HUES48 (cell line): Measurements from ENCODE around the gene AARS2.
"Not testable (repeated sequence)": the region's sequence is repeated elsewhere in the genome, so short reads cannot be mapped to it uniquely, and the experiment has no call there.

Experiments
- H3K27ac ChIP-seq: one replicate; pipeline ENCODE4 v1.7.0; 2013; ENCODE audit warnings: low read depth, low read length, inconsistent platforms
- H3K27me3 ChIP-seq: 2 replicates; pipeline ENCODE4 v1.6.1; 2013; ENCODE audit warnings: mild to moderate bottlenecking, low read length; ENCODE audit not compliant: control insufficient read depth, insufficient read depth
- H3K36me3 ChIP-seq: 2 replicates; pipeline ENCODE4 v1.6.1; 2013; ENCODE audit warnings: low read length; ENCODE audit not compliant: control insufficient read depth, insufficient read depth
- H3K4me1 ChIP-seq: 2 replicates; pipeline ENCODE4 v1.6.1; 2013; ENCODE audit warnings: mild to moderate bottlenecking, low read length; ENCODE audit not compliant: control insufficient read depth, insufficient read depth
- H3K4me3 ChIP-seq: 2 replicates; pipeline ENCODE4 v1.5.1; 2013; ENCODE audit warnings: mild to moderate bottlenecking, low read depth, low read length
- H3K9ac ChIP-seq: 2 replicates; pipeline ENCODE4 v1.6.1; 2013; ENCODE audit warnings: mild to moderate bottlenecking, low read depth, low read length, moderate library complexity
- H3K9me3 ChIP-seq: 2 replicates; pipeline ENCODE4 v1.6.1; 2013; ENCODE audit warnings: low read length; ENCODE audit not compliant: control insufficient read depth, insufficient read depth

The AARS2 gene

DNA sequence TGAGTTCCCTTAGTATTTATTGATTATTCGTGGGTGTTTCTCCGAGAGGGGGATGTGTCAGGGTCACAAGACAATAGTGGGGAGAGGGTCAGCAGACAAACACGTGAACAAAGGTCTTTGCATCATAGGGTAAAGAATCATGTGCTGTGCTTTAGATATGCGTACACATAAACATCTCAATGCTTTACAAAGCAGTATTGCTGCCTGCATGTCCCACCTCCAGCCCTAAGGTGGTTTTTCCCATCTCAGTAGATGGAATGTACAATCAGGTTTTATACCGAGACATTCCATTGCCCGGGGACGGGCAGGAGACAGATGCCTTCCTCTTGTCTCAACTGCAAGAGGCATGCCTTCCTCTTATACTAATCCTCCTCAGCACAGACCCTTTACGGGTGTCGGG is 15.1 kb upstream of the AARS2 start:
- H3K4me3 ChIP-seq, H3K27ac ChIP-seq, H3K9ac ChIP-seq, H3K9me3 ChIP-seq, H3K27me3 ChIP-seq, H3K4me1 ChIP-seq, H3K36me3 ChIP-seq: not testable (repeated sequence)

DNA sequence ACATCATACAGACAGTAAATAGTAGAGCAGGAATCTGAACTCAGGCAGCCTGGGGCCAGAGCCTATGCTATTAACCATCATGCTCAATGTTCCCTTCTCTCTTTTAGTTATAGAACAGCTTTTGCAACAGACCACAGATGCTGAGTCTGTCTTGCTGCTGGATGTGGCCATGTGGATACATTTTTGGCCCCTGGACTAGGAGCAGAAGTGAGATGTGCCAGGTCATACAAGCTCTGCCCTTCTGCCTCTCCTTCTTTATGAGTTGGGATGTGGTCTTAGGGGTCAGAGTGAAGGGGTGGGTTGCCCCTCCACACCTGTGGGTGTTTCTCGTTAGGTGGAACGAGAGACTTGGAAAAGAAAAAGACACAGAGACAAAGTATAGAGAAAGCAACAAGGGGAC is 14.6 kb upstream of the AARS2 start:
- no peaks in the 10 kb centered on the region for H3K9me3 ChIP-seq
- H3K4me1 ChIP-seq = peaks cover 9% of the 10 kb centered on the region
- no peaks in the 10 kb centered on the region for H3K36me3 ChIP-seq
- H3K4me3 ChIP-seq = no peak overlapping the region
- H3K27ac ChIP-seq = no peak overlapping the region
- H3K9ac ChIP-seq = no peak overlapping the region
- 0 out of 2 replicates have a peak, but pooled peaks cover 5% of the 10 kb centered on the region for H3K27me3 ChIP-seq

DNA sequence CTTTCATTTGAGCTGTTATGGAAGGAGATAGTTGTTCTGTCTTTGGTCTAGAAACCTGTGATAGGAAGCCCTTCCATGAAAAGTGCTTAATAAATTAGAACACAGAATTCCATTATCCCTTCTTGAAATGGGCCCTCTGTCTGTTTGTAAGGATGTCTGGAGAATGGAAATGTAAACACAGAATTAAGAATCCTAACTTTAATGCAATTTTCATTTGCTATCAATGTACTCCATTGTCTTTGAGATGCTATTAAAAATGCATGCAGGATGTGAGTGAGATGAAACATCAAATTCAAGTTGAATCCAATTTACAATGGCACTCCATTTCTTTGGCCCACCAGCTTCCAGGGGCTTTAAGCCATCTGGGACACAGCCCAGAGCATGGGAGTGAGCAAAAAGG is 13.9 kb upstream of the AARS2 start:
- no peaks in the 10 kb centered on the region for H3K9me3 ChIP-seq
- H3K4me3 ChIP-seq = no peak overlapping the region
- H3K36me3 ChIP-seq = no peaks in the 10 kb centered on the region
- peaks cover 9% of the 10 kb centered on the region for H3K4me1 ChIP-seq
- H3K9ac ChIP-seq = no peak overlapping the region
- H3K27me3 ChIP-seq = 0 out of 2 replicates have a peak, but pooled peaks cover 5% of the 10 kb centered on the region
- H3K27ac ChIP-seq = no peak overlapping the region

DNA sequence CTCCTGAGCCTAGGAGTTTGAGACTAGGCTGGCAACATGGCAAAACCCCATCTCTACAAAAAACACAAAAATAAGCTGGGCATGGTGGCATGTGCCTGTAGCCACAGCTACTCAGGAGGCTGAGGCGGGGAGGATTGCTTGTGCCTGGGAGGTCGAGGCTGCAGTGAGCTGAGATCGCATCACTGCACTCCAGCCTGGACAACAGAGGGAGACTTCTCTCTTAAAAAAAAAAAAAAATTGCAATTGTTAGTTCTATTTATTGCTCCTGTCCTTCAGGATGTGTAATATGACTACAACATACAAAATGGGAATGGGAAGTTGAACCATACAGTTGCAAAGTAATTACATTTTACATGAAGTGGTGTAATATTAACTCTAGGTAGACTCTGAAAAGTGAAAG is 8.1 kb upstream of the AARS2 start:
- no peak overlapping the region for H3K4me3 ChIP-seq
- H3K36me3 ChIP-seq = no peaks in the 10 kb centered on the region
- no peak overlapping the region for H3K27ac ChIP-seq
- no peaks in the 10 kb centered on the region for H3K27me3 ChIP-seq
- H3K9ac ChIP-seq = no peak overlapping the region
- no peaks in the 10 kb centered on the region for H3K4me1 ChIP-seq
- H3K9me3 ChIP-seq = no peaks in the 10 kb centered on the region

DNA sequence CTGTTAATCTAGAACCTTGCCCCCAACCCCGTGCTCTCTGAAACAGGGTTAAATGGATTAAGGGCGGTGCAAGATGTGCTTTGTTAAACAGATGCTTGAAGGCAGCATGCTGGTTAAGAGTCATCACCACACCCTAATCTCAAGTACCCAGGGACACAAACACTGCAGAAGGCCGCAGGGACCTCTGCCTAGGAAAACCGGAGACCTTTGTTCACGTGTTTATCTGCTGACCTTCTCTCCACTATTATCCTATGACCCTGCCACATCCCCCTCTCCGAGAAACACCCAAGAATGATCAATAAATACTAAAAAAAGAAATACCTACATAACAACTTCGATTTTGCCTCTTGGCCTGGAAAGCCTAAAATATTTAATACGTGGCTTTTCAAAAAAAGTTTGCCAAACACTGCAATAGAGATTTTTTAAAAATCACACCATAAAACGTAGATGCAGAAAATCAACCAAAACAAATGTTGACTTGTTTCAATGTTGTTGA is 4.0 kb upstream of the AARS2 start:
- H3K27ac ChIP-seq, H3K9me3 ChIP-seq, H3K27me3 ChIP-seq, H3K4me3 ChIP-seq, H3K4me1 ChIP-seq, H3K36me3 ChIP-seq, H3K9ac ChIP-seq: not testable (repeated sequence)

DNA sequence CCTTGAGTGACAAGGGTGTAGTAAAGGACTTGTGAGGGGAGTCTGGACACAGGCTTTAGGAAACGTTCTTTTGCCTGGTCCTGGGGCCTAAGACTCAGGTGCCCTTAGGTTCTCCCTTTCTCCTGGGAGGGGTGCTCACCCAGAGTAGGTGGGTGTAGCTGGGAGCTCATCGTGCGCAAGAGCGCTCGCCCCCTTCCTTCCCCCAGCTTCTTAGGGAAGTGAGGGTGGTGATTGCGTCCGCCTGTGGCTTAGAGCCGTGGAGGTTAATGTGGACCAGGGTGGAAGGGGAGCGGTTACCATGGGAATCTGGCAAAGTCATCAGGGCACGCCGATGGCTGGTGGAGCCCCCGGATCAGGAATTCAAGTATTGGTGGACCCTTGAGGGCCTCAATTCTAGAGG is 3.3 kb upstream of the AARS2 start:
- H3K9ac ChIP-seq = no peak overlapping the region
- H3K4me1 ChIP-seq = peaks cover 7% of the 10 kb centered on the region
- no peak overlapping the region for H3K27ac ChIP-seq
- no peaks in the 10 kb centered on the region for H3K27me3 ChIP-seq
- H3K36me3 ChIP-seq = peaks cover 8% of the 10 kb centered on the region
- no peak overlapping the region for H3K4me3 ChIP-seq
- no peaks in the 10 kb centered on the region for H3K9me3 ChIP-seq

DNA sequence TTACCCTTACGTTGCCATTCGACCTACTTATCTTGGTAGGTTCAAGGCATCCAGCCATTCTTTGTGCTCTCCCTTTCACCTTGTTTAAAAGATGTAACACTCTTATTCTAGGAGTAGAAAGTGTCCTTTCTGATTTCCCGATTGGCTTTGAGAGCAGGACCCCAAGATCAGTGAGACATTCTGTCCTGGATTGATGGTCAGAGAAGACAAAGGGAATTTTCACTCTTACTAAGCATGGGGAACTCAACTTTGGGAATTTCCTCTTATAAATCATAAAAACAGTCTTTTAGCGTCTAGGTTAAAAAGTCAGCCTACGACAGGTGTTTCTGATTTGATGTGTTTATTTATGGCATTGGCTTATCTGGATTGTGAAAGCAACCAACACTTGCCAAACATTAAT is 2.8 kb upstream of the AARS2 start:
- no peak overlapping the region for H3K27ac ChIP-seq
- H3K27me3 ChIP-seq = no peaks in the 10 kb centered on the region

DNA sequence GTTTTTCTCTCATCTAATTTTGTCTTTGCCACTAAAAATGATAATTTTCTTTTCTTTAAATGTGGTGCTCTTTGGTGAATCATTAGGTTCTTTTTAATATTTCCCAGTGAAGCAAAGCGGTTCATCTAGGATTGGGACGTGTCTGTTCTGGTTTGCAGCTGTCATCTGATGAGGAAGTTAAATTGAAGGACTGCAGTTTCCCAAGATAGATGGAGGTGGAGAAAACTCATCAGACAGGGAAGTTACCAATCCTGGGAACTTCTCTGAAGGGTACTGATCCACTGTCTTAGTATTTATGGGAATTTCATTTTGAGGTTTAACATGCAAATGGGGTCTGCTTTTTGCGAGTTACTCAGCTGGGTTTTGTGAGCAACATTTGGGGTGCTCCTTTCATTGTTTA is 2.4 kb upstream of the AARS2 start:
- Histone ChIP-seq H3K27ac (no peak overlapping the region), H3K4me1 (peaks cover 7% of the 10 kb centered on the region), H3K9ac (no peak overlapping the region), H3K36me3 (peaks cover 17% of the 10 kb centered on the region), H3K27me3 (no peaks in the 10 kb centered on the region), H3K4me3 (no peak overlapping the region), H3K9me3 (no peaks in the 10 kb centered on the region)

More for the DNA sequence above, 2.8 kb upstream of the AARS2 start:
- H3K4me3 ChIP-seq = no peak overlapping the region
- H3K9ac ChIP-seq = no peak overlapping the region
- no peaks in the 10 kb centered on the region for H3K9me3 ChIP-seq
- H3K4me1 ChIP-seq = peaks cover 7% of the 10 kb centered on the region
- H3K36me3 ChIP-seq = peaks cover 13% of the 10 kb centered on the region

DNA sequence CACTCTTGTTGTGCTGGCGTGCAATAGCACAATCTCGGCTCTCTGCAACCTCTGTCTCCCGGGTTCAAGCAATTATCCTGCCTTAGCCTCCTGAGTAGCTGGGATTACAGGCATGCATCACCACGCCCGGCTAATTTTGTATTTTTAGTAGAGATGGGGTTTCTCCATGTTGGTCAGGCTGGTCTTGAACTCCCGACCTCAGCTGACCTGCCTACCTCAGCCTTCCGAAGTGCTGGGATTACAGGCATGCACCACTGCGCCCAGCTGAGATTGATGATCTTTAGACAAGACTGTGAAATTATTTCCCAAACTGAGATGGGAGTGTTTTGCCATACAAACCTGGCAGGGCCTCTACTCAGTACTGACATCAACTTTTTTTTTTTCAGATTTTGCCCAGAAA is 1.5 kb upstream of the AARS2 start:
- not testable (repeated sequence) for H3K9me3 ChIP-seq, H3K27me3 ChIP-seq, H3K4me1 ChIP-seq, H3K4me3 ChIP-seq, H3K9ac ChIP-seq, H3K27ac ChIP-seq
- peaks cover 26% of the 10 kb centered on the region for H3K36me3 ChIP-seq

DNA sequence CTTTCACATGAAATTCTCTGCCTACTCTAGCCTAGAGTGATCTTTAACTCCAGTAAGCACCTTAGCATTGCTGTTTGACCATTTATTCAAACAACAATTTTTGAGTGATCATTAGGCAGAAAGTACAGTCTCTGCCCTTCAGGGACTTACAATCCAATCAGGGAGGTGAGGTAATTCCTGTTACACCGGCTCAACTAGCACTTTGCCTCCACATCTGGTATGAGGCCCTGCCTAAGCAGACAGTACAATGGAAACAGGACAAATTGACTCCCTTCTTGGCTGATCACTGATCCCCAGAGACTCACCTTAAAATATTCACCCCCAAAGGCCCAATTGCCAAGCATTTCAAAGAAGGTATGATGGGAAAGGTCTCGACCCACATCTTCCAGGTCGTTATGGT is 1.4 kb downstream of the AARS2 start:
- no peak overlapping the region for H3K9ac ChIP-seq
- no peaks in the 10 kb centered on the region for H3K27me3 ChIP-seq
- peaks cover 7% of the 10 kb centered on the region for H3K4me1 ChIP-seq
- H3K27ac ChIP-seq = no peak overlapping the region
- peaks cover 49% of the 10 kb centered on the region for H3K36me3 ChIP-seq
- H3K9me3 ChIP-seq = no peaks in the 10 kb centered on the region
- peak overlapping the region; percentile 80 for H3K4me3 ChIP-seq

DNA sequence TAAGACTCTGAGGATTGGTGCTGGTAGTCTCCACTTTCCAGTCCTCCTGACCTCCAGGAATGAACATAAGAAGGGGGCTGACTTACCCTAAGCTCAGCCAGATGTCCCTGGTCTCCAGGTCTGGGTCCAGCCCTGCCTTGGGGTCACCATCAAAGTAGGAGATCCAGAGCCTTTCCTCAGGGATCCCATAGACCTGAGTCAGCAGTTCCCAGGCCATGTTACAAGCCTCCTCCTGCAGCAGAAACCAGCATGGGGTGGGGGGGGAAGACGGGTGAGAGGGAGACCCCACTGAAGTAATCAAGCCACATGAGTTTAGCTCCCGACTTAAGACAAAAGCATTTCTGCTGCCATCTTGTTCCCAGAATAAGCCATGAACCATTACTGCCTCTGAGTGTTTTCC is 1.8 kb downstream of the AARS2 start:
- no peaks in the 10 kb centered on the region for H3K27me3 ChIP-seq
- H3K4me1 ChIP-seq = peaks cover 7% of the 10 kb centered on the region
- H3K9me3 ChIP-seq = no peaks in the 10 kb centered on the region
- H3K9ac ChIP-seq = no peak overlapping the region
- no peak overlapping the region for H3K4me3 ChIP-seq
- H3K27ac ChIP-seq = no peak overlapping the region
- H3K36me3 ChIP-seq = peaks cover 53% of the 10 kb centered on the region

DNA sequence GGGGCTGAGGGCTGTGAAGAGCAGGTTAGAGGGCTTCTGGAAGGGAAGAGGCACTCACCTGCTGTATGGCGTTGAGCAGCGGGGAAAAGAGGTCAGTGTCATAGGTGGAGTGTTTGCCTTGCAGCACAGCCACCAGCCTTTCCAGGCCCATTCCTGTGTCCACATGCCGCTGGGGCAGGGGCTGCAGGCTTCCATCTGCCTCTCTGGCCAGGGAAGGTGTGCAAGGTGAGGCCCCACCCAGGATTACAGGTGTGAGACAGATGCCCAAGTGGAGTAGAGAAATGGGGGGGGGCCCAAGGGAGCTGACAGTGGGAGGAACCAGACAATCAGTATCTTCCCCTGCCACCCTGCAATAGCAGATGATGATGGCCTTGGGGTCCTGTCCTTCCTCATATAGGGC is 2.9 kb downstream of the AARS2 start:
- Histone ChIP-seq H3K27ac (no peak overlapping the region), H3K4me3 (no peak overlapping the region), H3K9me3 (no peaks in the 10 kb centered on the region), H3K36me3 (peaks cover 64% of the 10 kb centered on the region), H3K27me3 (no peaks in the 10 kb centered on the region), H3K4me1 (peaks cover 7% of the 10 kb centered on the region), H3K9ac (no peak overlapping the region)
